CD4-positive, alpha-beta T cell (primary cell): Measurements from ENCODE around the gene GALNT10. TPM values are rescaled to one million over a fixed set of nuclear protein-coding genes. Genes with fewer than 3 reads are reported as not detected.

Experiments
- ATAC-seq: fragments of 200-7000 bp; cut with Tn5 transposase; one replicate; pipeline ENCODE4 v1.10.0; 2022; ENCODE audit warnings: mild to moderate bottlenecking; ENCODE audit not compliant: poor library complexity
- CTCF ChIA-PET: fragments of 350-600 bp; sonication (Branson Sonifier 250); formaldehyde crosslinking; loops from one replicate; lab custom pipeline; 2021; ENCODE audit warnings: antibody characterized with exemption, inconsistent platforms; lab: Charles Lee
- POLR2A ChIA-PET: fragments of 350-600 bp; sonication (Branson Sonifier 250); formaldehyde crosslinking; loops from one replicate; lab custom pipeline; 2021; ENCODE audit warnings: antibody characterized with exemption, inconsistent platforms; lab: Charles Lee
- DNase-seq, 14 experiments: peaks; one replicate each; pipeline ENCODE4 v3.0.0-alpha.2; 2013 to 2020; ENCODE audit warnings: mixed read lengths in 2 of 14
- H3K27ac ChIP-seq, 2 donors: one replicate each; pipeline versions ENCODE4 v1.5.1 to v1.7.0; 2013; ENCODE audit warnings: low read length in 2 of 2, low read depth in 1 of 2, mild to moderate bottlenecking in 1 of 2
- H3K27me3 ChIP-seq, 2 experiments: 1 replicate in 1 of 2; 2 replicates in 1 of 2; pipeline versions ENCODE4 v1.6.1 to v1.7.0; 2013; ENCODE audit warnings: low read length in 2 of 2, control low read depth in 1 of 2, mild to moderate bottlenecking in 1 of 2, moderate library complexity in 1 of 2; ENCODE audit not compliant: insufficient read depth in 2 of 2, control insufficient read depth in 1 of 2
- H3K36me3 ChIP-seq: one replicate; pipeline ENCODE4 v1.6.1; 2013; ENCODE audit warnings: low read length, control low read depth; ENCODE audit not compliant: insufficient read depth
- H3K4me1 ChIP-seq: one replicate; pipeline ENCODE4 v1.6.1; 2013; ENCODE audit warnings: low read length, control low read depth; ENCODE audit not compliant: insufficient read depth
- H3K4me3 ChIP-seq: one replicate; pipeline ENCODE4 v1.5.1; 2013; ENCODE audit warnings: mild to moderate bottlenecking, low read length, moderate library complexity
- H3K9me3 ChIP-seq, 2 experiments: 1 replicate in 1 of 2; 2 replicates in 1 of 2; pipeline versions ENCODE4 v1.6.1 to v1.7.0; 2013; ENCODE audit warnings: low read length in 2 of 2, mild to moderate bottlenecking in 2 of 2, control low read depth in 1 of 2, moderate library complexity in 1 of 2; ENCODE audit not compliant: control insufficient read depth in 1 of 2, insufficient read depth in 1 of 2
- H3K27ac Mint-ChIP-seq: one replicate; pipeline ENCODE4 v1.8.0; 2020; ENCODE audit warnings: mixed read lengths
- H3K27me3 Mint-ChIP-seq: one replicate; pipeline ENCODE4 v1.8.0; 2021; ENCODE audit warnings: mixed read lengths
- H3K36me3 Mint-ChIP-seq: one replicate; pipeline ENCODE4 v1.8.0; 2021; ENCODE audit warnings: low read depth, mixed read lengths
- H3K4me1 Mint-ChIP-seq: one replicate; pipeline ENCODE4 v1.8.0; 2021; ENCODE audit warnings: low read depth, mixed read lengths
- H3K4me3 Mint-ChIP-seq: one replicate; pipeline ENCODE4 v1.8.0; 2020; ENCODE audit warnings: mild to moderate bottlenecking, mixed read lengths
- H3K9me3 Mint-ChIP-seq: one replicate; pipeline ENCODE4 v1.8.0; 2020; ENCODE audit warnings: mixed read lengths
- intact Hi-C, 2 experiments: fragments of 100-400 bp; cut with DNase I in 1 of 2; cut with micrococcal nuclease in 1 of 2; formaldehyde crosslinking; loops; one replicate each; pipeline versions ENCODE4 v1.15.1 to v1.9.0; 2023 to 2025; cut with DNase I, micrococcal nuclease
- total RNA-seq, 174 experiments: library from RNA in 2 of 174; stranded (reverse) in 2 of 174; gene quantifications; one replicate each; pipeline ENCODE4 v1.2.3 and lab custom pipeline; 2021 to 2026
- TF ChIP-seq, protein P1 (sequence below): fragments of 200-600 bp; IDR thresholded peaks from one replicate; pipeline ENCODE4 v1.8.0; 2022; ENCODE audit warnings: antibody characterized with exemption, mild to moderate bottlenecking

GALNT10 gene
- total RNA-seq, 2 experiments from 2014 or later = 21.7 to 23.0 TPM

- no peak overlapping the region for H3K4me3 ChIP-seq
- DNase-seq = no peak
- no peak for ATAC-seq
- Mint-ChIP-seq H3K4me3 (no peak overlapping the region), H3K27me3 (no peaks in the 10 kb centered on the region), H3K4me1 (no peaks in the 10 kb centered on the region), H3K9me3 (no peaks in the 10 kb centered on the region), H3K27ac (no peak overlapping the region), H3K36me3 (peaks cover 72% of the 10 kb centered on the region)
- H3K27ac ChIP-seq = no peak overlapping the region
- ChIA-PET CTCF (no interaction called here), POLR2A (no interaction called here)
- no peaks in the 10 kb centered on the region for H3K4me1 ChIP-seq
- H3K27me3 ChIP-seq = no peaks in the 10 kb centered on the region
- H3K9me3 ChIP-seq = no peaks in the 10 kb centered on the region
- intact Hi-C loops = no loop called here
- TF ChIP-seq, protein P1, sequence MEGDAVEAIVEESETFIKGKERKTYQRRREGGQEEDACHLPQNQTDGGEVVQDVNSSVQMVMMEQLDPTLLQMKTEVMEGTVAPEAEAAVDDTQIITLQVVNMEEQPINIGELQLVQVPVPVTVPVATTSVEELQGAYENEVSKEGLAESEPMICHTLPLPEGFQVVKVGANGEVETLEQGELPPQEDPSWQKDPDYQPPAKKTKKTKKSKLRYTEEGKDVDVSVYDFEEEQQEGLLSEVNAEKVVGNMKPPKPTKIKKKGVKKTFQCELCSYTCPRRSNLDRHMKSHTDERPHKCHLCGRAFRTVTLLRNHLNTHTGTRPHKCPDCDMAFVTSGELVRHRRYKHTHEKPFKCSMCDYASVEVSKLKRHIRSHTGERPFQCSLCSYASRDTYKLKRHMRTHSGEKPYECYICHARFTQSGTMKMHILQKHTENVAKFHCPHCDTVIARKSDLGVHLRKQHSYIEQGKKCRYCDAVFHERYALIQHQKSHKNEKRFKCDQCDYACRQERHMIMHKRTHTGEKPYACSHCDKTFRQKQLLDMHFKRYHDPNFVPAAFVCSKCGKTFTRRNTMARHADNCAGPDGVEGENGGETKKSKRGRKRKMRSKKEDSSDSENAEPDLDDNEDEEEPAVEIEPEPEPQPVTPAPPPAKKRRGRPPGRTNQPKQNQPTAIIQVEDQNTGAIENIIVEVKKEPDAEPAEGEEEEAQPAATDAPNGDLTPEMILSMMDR = no peak
- peaks cover 51% of the 10 kb centered on the region for H3K36me3 ChIP-seq
Observed at GRCh38 chr5:154296525-154297159, 106.1 kb downstream of the GALNT10 start.

DNA sequence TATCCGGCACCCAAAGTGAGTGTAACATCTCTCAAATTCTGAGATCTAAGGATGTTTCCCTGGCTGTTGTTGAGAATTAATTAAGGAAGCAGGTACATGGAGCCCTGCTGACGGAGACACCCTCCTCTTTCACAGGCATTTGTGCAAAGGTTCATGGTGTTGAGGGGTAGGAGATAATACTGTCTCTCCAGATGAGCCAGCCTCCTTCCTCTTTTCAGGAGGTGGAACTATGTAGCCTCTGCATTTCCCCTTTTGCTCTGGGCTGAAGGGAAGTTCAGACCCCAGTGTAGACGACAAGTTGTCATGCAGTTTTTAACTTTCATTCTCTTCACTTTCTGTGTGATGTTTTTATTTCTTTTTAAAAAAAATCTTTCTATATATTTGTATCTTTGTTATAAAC lies 107.5 kb downstream of the GALNT10 start:
- H3K27me3 ChIP-seq = no peaks in the 10 kb centered on the region
- peaks cover 78% of the 10 kb centered on the region for H3K36me3 Mint-ChIP-seq
- H3K4me3 Mint-ChIP-seq = no peak overlapping the region

DNA sequence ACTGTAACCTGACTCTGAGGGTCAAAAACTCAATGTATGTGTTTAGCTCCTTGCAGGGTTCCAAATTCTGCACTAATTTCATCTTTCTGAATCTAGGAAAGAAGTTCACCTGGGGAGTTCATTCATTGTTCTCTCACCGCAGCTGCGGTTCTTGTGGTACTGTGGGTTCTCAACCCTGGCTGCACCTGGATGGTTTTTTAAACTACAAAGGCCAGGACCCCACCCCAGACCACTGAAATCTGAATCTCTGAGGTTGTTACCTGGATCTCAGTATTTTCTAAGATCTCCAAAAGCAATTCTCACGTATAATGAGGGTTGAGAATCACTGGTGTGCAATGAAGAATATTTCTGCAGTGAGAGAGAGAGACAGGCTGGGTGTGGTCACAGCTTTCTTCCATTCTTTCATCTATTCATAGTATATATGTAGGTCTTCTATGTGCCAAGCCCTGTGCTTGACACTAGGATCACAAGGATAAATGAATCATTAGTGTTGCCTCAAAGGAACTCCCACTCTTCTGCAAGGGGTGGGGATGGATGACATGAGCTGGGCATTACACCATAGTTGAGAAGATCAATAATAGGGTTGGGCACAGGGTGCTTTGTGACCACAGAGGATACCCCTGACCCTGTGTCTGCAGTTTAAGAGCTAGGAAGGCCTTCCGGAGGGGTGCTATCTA lies 109.8 kb downstream of the GALNT10 start:
- Histone ChIP-seq H3K36me3 (peaks cover 54% of the 10 kb centered on the region), H3K27ac (no peak overlapping the region), H3K9me3 (peaks cover 0 to 3% of the 10 kb centered on the region in 2 experiments), H3K27me3 (no peaks in the 10 kb centered on the region), H3K4me1 (no peaks in the 10 kb centered on the region), H3K4me3 (no peak overlapping the region)
- intact Hi-C loops = no loop called here
- TF ChIP-seq, protein P1 = no peak
- ATAC-seq (no peak), DNase-seq (no peak)
- Mint-ChIP-seq H3K9me3 (no peaks in the 10 kb centered on the region), H3K4me1 (no peaks in the 10 kb centered on the region), H3K27ac (no peak overlapping the region), H3K36me3 (peaks cover 93% of the 10 kb centered on the region), H3K4me3 (no peak overlapping the region), H3K27me3 (no peaks in the 10 kb centered on the region)
- CTCF ChIA-PET = no interaction called here
- POLR2A ChIA-PET = no interaction called here

More for the DNA sequence above, 107.5 kb downstream of the GALNT10 start:
- TF ChIP-seq, protein P1 = no peak
- peaks cover 61% of the 10 kb centered on the region for H3K36me3 ChIP-seq
- H3K4me1 ChIP-seq = no peaks in the 10 kb centered on the region
- Mint-ChIP-seq H3K9me3 (no peaks in the 10 kb centered on the region), H3K4me1 (no peaks in the 10 kb centered on the region), H3K27ac (no peak overlapping the region), H3K27me3 (no peaks in the 10 kb centered on the region)
- H3K9me3 ChIP-seq = peaks cover 0 to 3% of the 10 kb centered on the region in 2 experiments
- ChIA-PET POLR2A (no interaction called here), CTCF (no interaction called here)
- peak in 1 of 14 experiments; percentile 16 for DNase-seq
- intact Hi-C loops = no loop called here
- H3K27ac ChIP-seq = no peak overlapping the region
- ATAC-seq = no peak
- no peak overlapping the region for H3K4me3 ChIP-seq
